Measurements from ENCODE around the gene IDUA.

GRCh38 chr4:948936-949300 is 37.9 kb upstream of the IDUA start:
- TF ChIP-seq ZFX (IDR thresholded peaks at IDR 0.05; ENCODE audit: borderline replicate concordance) (no peak), CTCF (IDR thresholded peaks at IDR 0.05) (no peak)
